H1 (cell line): ENCODE data around the gene PHLDA2. TPM values are rescaled to one million over a fixed set of nuclear protein-coding genes. Genes with fewer than 3 reads are reported as not detected.

Source experiments
- SP4 ChIP-seq: IDR thresholded peaks from 2 replicates; pipeline ENCODE4 v1.6.1; 2012; ENCODE audit warnings: low read length, inconsistent platforms
- TEAD4 ChIP-seq: IDR thresholded peaks from 2 replicates; pipeline ENCODE4 v1.6.1; 2012; ENCODE audit warnings: low read depth, low read length, inconsistent platforms, mixed read lengths
- polyA plus RNA-seq, 7 experiments: library from polyadenylated mRNA; depleted of rRNA in 3 of 7; stranded (reverse) in 5 of 7; unstranded in 2 of 7; fragments of >200 nt in 5 of 7; fragments of 200-250 nt in 2 of 7; gene quantifications; 1 replicate in 5 of 7; 2 replicates in 1 of 7; 4 replicates in 1 of 7; pipeline versions ENCODE4 v1.2.1 to v1.2.3, GENCODE V29; 2011 to 2013; ENCODE audit warnings: missing spikeins in 2 of 7, mixed read lengths in 2 of 7
- total RNA-seq: library from RNA; stranded (reverse); fragmentation: NEBNext Ultra II Directional; extraction: Animal tissue kit (Norgen Biotek cat#: 25700); gene quantifications from 2 replicates; pipeline ENCODE4 v1.2.1, GENCODE V29; 2021
- TF ChIP-seq, protein P1 (sequence below): IDR thresholded peaks from 2 replicates; pipeline ENCODE4 v1.6.1; 2012; ENCODE audit warnings: low read length, inconsistent platforms

PHLDA2 gene
- total and polyA plus RNA-seq, 2 of the 8 experiments (the other 6 are each of a cell fraction or from before 2014, with no cell fraction given) = 5.2 to 7.6 TPM

GRCh38 chr11:2942447-2942846 is 13.2 kb upstream of the PHLDA2 start (continued):
- TF ChIP-seq, protein P1, sequence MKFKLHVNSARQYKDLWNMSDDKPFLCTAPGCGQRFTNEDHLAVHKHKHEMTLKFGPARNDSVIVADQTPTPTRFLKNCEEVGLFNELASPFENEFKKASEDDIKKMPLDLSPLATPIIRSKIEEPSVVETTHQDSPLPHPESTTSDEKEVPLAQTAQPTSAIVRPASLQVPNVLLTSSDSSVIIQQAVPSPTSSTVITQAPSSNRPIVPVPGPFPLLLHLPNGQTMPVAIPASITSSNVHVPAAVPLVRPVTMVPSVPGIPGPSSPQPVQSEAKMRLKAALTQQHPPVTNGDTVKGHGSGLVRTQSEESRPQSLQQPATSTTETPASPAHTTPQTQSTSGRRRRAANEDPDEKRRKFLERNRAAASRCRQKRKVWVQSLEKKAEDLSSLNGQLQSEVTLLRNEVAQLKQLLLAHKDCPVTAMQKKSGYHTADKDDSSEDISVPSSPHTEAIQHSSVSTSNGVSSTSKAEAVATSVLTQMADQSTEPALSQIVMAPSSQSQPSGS = no peak
- TF ChIP-seq TEAD4 (no peak), SP4 (no peak)
